KOPT-K1 (cell line): ENCODE results near the gene NME9.

Experiments
- H3K27ac ChIP-seq: fragments of 200-600 bp; sonication (generic); 2 replicates; pipeline ENCODE4 v1.5.1; 2016; ENCODE audit warnings: antibody characterized with exemption, mild to moderate bottlenecking, low read depth, low read length; ENCODE audit not compliant: poor library complexity, severe bottlenecking
- H3K36me3 ChIP-seq: fragments of 200-600 bp; sonication (generic); 2 replicates; pipeline ENCODE4 v1.5.1; 2017; ENCODE audit warnings: antibody characterized with exemption, mild to moderate bottlenecking, low read length, moderate library complexity; ENCODE audit not compliant: insufficient read depth
- H3K9me3 ChIP-seq: fragments of 200-600 bp; sonication (generic); 2 replicates; pipeline ENCODE4 v1.5.1; 2017; ENCODE audit warnings: antibody characterized with exemption, low read length, mild to moderate bottlenecking; ENCODE audit not compliant: insufficient read depth, poor library complexity, severe bottlenecking

NME9 gene

GRCh38 chr3:138351916-138352550, 22.4 kb upstream of the NME9 start:
- H3K36me3 ChIP-seq, result no peaks in the 10 kb centered on the region
- no peaks in the 10 kb centered on the region for H3K9me3 ChIP-seq
- no peak overlapping the region for H3K27ac ChIP-seq

- Histone ChIP-seq H3K36me3 (no peaks in the 10 kb centered on the region), H3K9me3 (no peaks in the 10 kb centered on the region), H3K27ac (no peak overlapping the region)
Measured at GRCh38 chr3:138351151-138351550, 21.5 kb upstream of the NME9 start.

- Histone ChIP-seq H3K9me3 (no peaks in the 10 kb centered on the region), H3K36me3 (no peaks in the 10 kb centered on the region), H3K27ac (no peak overlapping the region)
Measured at GRCh38 chr3:138349926-138350665, 20.4 kb upstream of the NME9 start.

- Histone ChIP-seq H3K27ac (no peak overlapping the region), H3K9me3 (no peaks in the 10 kb centered on the region), H3K36me3 (no peaks in the 10 kb centered on the region)
Measured at GRCh38 chr3:138348754-138349739, 19.4 kb upstream of the NME9 start.

- no peak within 1 kb of the TSS for H3K27ac ChIP-seq
- no peaks in the 10 kb centered on the region for H3K9me3 ChIP-seq
- no peaks in the 10 kb centered on the region for H3K36me3 ChIP-seq
Measured at GRCh38 chr3:138347960-138348753, 18.5 kb upstream of the NME9 start, which contains the start of gene MRAS. MRAS (plus strand) TSS chr3:138348579; CDS start chr3:138372884, 24,305 bp downstream.

- no peaks in the 10 kb centered on the region for H3K36me3 ChIP-seq
- H3K27ac ChIP-seq, result no peak overlapping the region
- no peaks in the 10 kb centered on the region for H3K9me3 ChIP-seq
Measured at GRCh38 chr3:138344754-138345153, 15.1 kb upstream of the NME9 start.

- Histone ChIP-seq H3K36me3 (no peaks in the 10 kb centered on the region), H3K27ac (no peak overlapping the region)
Measured at GRCh38 chr3:138340511-138340910, 10.9 kb upstream of the NME9 start.

GRCh38 chr3:138338811-138339210, 9.2 kb upstream of the NME9 start:
- Histone ChIP-seq H3K9me3 (no peaks in the 10 kb centered on the region), H3K36me3 (no peaks in the 10 kb centered on the region), H3K27ac (no peak overlapping the region)

More at GRCh38 chr3:138340511-138340910, 10.9 kb upstream of the NME9 start:
- no peaks in the 10 kb centered on the region for H3K9me3 ChIP-seq

GRCh38 chr3:138338244-138338643, 8.6 kb upstream of the NME9 start:
- H3K36me3 ChIP-seq, result no peaks in the 10 kb centered on the region
- no peak overlapping the region for H3K27ac ChIP-seq
- no peaks in the 10 kb centered on the region for H3K9me3 ChIP-seq

GRCh38 chr3:138336454-138336999, 6.9 kb upstream of the NME9 start:
- Histone ChIP-seq H3K9me3 (no peaks in the 10 kb centered on the region), H3K27ac (no peak overlapping the region), H3K36me3 (no peaks in the 10 kb centered on the region)

- H3K36me3 ChIP-seq, result no peaks in the 10 kb centered on the region
- no peak overlapping the region for H3K27ac ChIP-seq
- H3K9me3 ChIP-seq, result no peaks in the 10 kb centered on the region
Measured at GRCh38 chr3:138334608-138335007, 5.0 kb upstream of the NME9 start.

GRCh38 chr3:138332472-138333073, 2.9 kb upstream of the NME9 start:
- H3K9me3 ChIP-seq, result no peaks in the 10 kb centered on the region
- no peaks in the 10 kb centered on the region for H3K36me3 ChIP-seq

GRCh38 chr3:138331143-138331894, 1.7 kb upstream of the NME9 start:
- no peaks in the 10 kb centered on the region for H3K36me3 ChIP-seq
- no peaks in the 10 kb centered on the region for H3K9me3 ChIP-seq
- H3K27ac ChIP-seq, result no peak overlapping the region

More at GRCh38 chr3:138332472-138333073, 2.9 kb upstream of the NME9 start:
- H3K27ac ChIP-seq, result no peak overlapping the region
